CD4-positive, alpha-beta T cell treated with Interleukin-21 for 1 hour (primary cell): ENCODE results near the gene C17orf114.
"Not testable (repeated sequence)": the region's sequence is repeated elsewhere in the genome, so short reads cannot be mapped to it uniquely, and the experiment has no call there.

Source experiments
- DNase-seq: peaks from one replicate; pipeline ENCODE4 v3.0.0-alpha.2; 2020

Gene C17orf114

GRCh38 chr17:4802228-4802627 lies at the start of gene C17orf114:
TSS of gene C17orf114 (minus strand) at chr17:4802328.
- DNase-seq = no peak

- DNase-seq = no peak
Observed at GRCh38 chr17:4851084-4851483, 49.0 kb upstream of the C17orf114 start.

GRCh38 chr17:4850246-4850645 lies 48.1 kb upstream of the C17orf114 start:
- DNase-seq = no peak

GRCh38 chr17:4849011-4849536 lies 46.9 kb upstream of the C17orf114 start:
- DNase-seq = no peak

- no peak for DNase-seq
Observed at GRCh38 chr17:4846635-4847390, 44.7 kb upstream of the C17orf114 start.

GRCh38 chr17:4845118-4845517 lies 43.0 kb upstream of the C17orf114 start:
- DNase-seq = no peak

- DNase-seq = no peak
Observed at GRCh38 chr17:4843321-4844000, 41.3 kb upstream of the C17orf114 start.

- DNase-seq = no peak
Observed at GRCh38 chr17:4842376-4842775, 40.2 kb upstream of the C17orf114 start.

GRCh38 chr17:4840893-4841242 lies 38.7 kb upstream of the C17orf114 start:
- no peak for DNase-seq

GRCh38 chr17:4839965-4840892 lies 38.1 kb upstream of the C17orf114 start:
- DNase-seq = no peak

- no peak for DNase-seq
Observed at GRCh38 chr17:4839221-4839620, 37.1 kb upstream of the C17orf114 start.

GRCh38 chr17:4838309-4838785 lies 36.2 kb upstream of the C17orf114 start:
- no peak for DNase-seq

GRCh38 chr17:4837471-4838308 lies 35.6 kb upstream of the C17orf114 start:
- no peak for DNase-seq

- DNase-seq = no peak
Observed at GRCh38 chr17:4836221-4836620, 34.1 kb upstream of the C17orf114 start.

- DNase-seq = no peak
Observed at GRCh38 chr17:4834681-4835020, 32.5 kb upstream of the C17orf114 start.

GRCh38 chr17:4833941-4834680 lies 32.0 kb upstream of the C17orf114 start:
- DNase-seq = no peak

GRCh38 chr17:4833178-4833940 lies 31.2 kb upstream of the C17orf114 start, which contains the start of gene MINK1:
TSS of gene MINK1 (plus strand) at chr17:4833340. CDS start at chr17:4833584, 244 bp downstream.
- DNase-seq = peak; percentile 94

- DNase-seq = not testable (repeated sequence)
Observed at GRCh38 chr17:4832829-4833177, 30.7 kb upstream of the C17orf114 start.

- DNase-seq = no peak
Observed at GRCh38 chr17:4827399-4827798, 25.3 kb upstream of the C17orf114 start.

- DNase-seq = no peak
Observed at GRCh38 chr17:4823373-4824089, 21.4 kb upstream of the C17orf114 start.
